Testis (tissue), 2 donors: ENCODE measurements around the gene SHC2.

Experiments
- CTCF ChIP-seq, 3 experiments: fragments of 450-650 bp in 2 of 3; fragments of 200-600 bp in 1 of 3; sonication (generic) in 1 of 3; IDR thresholded peaks; one replicate each; pipeline ENCODE4 v1.5.1; 2016 to 2019; ENCODE audit warnings: antibody characterized with exemption in 3 of 3, mild to moderate bottlenecking in 2 of 3, moderate library complexity in 1 of 3
- POLR2A ChIP-seq: fragments of 450-650 bp; IDR thresholded peaks from one replicate; pipeline ENCODE4 v1.6.1; 2017; ENCODE audit warnings: antibody characterized with exemption, mild to moderate bottlenecking, moderate library complexity

- TF ChIP-seq CTCF (IDR thresholded peaks at IDR 0.05): no peak
- TF ChIP-seq POLR2A: no peak
These were observed 33.6 kb upstream of the SHC2 start for GRCh38 chr19:494171-495080.
